GM19239 (cell line): ENCODE results near the gene ZNF280A.
"Not testable (repeated sequence)": the region's sequence is repeated elsewhere in the genome, so short reads cannot be mapped to it uniquely, and the experiment has no call there.

ENCODE experiments used
- DNase-seq: peaks from one replicate; pipeline ENCODE4 v3.0.0; 2011; ENCODE audit warnings: low spot score; ENCODE audit not compliant: insufficient read length
- FAIRE-seq: peaks from 2 replicates; lab custom pipeline; 2011; peaks lifted over from hg19 to GRCh38; lab: Jason Lieb, UNC

Gene ZNF280A

DNA sequence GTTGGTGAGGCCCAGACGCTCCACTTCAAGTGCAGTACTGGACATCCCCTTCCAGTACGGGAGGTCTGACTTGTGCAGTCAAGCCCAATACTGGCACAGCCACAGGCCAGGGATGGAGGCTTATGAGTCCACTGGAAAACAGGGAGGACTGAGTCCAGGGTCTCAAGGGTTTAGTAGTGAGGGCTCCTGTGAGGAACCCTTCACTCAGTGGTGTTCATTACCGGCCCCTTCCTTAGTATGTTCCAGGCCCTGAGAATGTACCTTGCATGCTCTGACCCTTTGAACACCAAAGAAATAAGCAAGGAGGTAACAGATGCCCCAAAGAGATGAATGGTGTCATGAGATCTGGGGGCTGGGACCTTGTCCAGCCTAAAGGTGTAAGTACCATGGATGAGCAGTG lies 27.2 kb upstream of the ZNF280A start:
- no peak for FAIRE-seq

GRCh38 chr22:22546490-22546889 lies 26.4 kb upstream of the ZNF280A start:
- no peak for DNase-seq
- FAIRE-seq, result no peak

More for the DNA sequence above, 27.2 kb upstream of the ZNF280A start:
- DNase-seq, result no peak

DNA sequence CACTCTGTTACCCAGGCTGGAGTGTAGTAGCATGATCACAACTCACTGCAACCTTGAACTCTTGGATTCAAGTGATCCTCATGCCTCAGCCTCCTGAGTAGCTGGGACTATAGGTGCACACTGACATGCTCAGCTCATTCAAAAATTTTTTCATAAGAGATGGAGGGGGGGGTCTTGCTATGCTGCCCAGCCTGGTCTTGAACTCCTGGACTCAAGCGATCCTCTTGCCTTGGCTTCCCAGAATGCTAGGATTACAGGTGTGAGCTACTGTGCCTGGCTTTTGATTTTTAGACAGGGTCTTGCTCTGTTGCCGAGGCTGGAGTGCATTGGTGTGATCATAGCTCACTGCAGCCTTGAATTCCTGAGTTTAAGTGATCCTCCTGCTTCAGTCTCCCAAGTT lies 25.0 kb upstream of the ZNF280A start:
- FAIRE-seq (no peak), DNase-seq (no peak)

DNA sequence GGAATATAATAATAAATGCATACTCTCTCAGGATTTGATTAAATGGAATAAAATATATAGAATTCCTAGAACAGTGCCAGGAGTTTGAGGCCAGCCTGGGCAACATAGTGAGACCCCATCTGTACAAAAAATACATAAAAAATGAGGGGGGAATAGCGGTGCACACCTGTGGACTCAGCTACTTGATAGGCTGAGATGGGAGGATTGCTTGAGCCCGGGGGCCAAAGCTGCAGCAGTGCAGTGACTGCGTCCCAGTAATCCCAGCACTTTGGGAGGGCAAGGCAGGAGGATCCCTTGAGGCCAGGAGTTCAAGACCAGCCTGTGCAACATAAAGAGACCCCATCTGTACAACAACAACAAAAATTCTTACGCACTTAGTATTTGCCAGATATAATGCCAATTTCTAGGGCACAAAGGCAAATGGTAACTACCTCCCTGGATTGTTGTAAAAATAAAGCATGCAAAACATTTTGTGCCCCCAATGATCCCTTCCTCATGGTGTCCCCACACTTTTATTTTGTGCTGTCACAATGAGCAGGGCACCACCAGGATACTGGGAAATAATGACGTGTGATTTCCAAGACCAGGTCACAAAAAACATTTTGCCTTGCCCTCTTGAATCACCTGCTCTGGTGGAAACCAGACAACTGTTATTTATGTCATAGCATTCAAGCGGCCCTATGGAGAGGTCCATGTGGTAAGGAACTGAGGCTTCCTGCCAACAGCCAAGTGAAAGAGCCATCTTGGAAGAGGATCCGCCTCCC lies 18.3 kb upstream of the ZNF280A start:
- no peak for FAIRE-seq
- no peak for DNase-seq

- FAIRE-seq, result no peak
- DNase-seq, result no peak
Observed at GRCh38 chr22:22536916-22537315, 16.8 kb upstream of the ZNF280A start.

GRCh38 chr22:22536515-22536914 lies 16.4 kb upstream of the ZNF280A start:
- DNase-seq (no peak), FAIRE-seq (no peak)

DNA sequence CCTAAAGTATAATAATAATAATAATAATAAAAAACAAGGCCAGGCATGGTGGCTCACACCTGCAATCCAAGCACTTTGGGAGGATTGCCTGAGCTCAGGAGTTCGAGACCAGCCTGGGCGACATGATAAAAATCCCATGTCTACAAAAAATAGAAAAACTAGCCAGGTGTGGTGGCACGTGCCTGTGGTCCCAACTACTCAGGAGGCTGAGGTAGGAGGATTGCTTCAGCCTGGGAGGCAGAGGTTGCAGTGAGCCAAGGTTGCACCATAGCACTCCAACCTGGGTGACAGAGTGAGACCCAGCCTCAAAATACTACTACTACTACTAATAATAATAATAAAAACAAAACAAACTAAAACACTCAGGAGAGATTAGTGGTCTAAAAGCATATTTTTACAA lies 15.6 kb upstream of the ZNF280A start:
- no peak for DNase-seq
- no peak for FAIRE-seq

DNA sequence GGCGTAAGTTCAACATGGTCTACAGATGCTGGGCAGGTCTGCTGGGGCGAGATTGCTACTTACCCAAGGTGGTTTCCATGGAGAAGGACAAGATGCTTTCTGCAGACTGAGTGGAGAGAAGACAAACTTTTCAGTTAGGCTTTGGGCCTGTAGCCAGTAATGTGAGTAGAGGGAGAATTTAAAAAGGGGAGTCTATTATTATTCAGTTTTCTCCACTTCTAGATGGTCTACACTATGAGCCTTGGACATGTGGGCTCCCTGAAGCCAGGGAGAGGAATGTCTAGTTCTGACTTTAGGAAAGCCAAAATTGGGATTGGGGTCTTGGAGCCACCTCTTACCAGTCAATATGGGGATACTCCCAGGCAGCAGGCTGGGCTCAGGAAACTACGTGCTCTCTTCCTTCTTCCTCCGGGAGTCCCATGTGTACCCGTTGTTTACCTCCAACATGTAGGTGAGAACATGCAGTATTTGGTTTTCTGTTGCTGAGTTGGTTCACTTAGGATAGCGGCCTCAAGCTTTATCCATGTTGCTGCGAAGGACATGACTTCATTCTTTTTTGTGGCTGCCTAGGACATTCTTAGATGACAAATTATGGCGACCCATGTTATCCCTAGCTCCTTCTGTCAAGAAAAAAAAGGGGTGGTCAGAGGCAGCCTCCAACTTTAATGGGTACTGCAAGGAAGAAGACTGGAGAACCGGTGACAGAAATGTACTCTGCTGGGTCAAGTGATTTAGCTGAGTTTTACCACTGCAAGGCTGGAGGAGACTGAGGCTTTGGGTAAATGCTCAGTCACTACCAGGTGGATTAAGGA lies 14.7 kb upstream of the ZNF280A start:
- DNase-seq (no peak), FAIRE-seq (no peak)

DNA sequence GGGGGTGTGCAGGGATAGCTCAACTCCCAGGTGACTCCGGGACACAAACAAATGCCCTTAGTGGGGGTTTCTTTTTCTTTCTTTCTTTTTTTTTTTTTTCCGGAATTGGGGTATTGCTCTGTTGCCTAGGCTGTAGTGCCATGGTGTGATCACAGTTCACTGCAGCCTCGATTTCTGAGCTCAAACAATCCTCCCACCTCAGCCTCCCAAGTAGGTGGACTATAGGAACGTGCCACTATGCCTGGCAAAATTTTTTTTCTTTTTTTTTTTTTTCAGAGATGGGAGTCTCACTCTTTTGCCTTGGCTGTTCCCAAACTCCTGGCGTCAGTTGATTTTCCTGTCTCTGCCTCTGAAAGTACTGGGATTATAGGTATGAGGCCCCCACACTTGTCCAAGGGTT lies 13.8 kb upstream of the ZNF280A start:
- FAIRE-seq, result no peak
- DNase-seq, result no peak

- DNase-seq (no peak), FAIRE-seq (no peak)
Observed at GRCh38 chr22:22533417-22533816, 13.3 kb upstream of the ZNF280A start.

DNA sequence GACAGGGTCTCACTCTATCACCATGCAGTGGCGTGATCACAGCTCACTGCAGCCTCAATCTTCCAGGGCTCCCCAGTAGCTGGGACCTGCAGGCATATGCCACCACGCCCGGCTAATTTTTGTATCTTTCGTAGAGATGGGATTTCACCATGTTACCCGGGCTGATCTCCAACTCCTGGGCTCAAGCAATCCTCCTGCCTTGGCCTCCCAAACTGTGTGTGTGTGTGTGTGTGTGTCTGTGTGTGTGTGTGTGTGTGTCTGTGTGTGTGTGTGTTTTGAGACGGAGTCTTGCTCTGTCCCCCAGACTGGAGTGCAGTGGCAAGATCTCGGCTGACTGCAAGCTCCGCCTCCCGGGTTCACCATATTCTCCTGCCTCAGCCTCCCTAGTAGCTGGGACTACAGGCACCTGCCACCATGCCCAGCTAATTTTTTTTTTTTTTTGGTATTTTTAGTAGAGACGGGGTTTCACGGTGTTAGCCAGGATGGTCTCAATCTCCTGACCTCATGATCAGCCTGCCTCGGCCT lies 12.5 kb upstream of the ZNF280A start:
- not testable (repeated sequence) for FAIRE-seq, DNase-seq

- DNase-seq (no peak), FAIRE-seq (no peak)
Observed at GRCh38 chr22:22531770-22532546, 11.9 kb upstream of the ZNF280A start.

- FAIRE-seq (no peak), DNase-seq (no peak)
Observed at GRCh38 chr22:22528780-22529179, 8.7 kb upstream of the ZNF280A start.

GRCh38 chr22:22527312-22527711 lies 7.2 kb upstream of the ZNF280A start:
- FAIRE-seq, result no peak
- no peak for DNase-seq

DNA sequence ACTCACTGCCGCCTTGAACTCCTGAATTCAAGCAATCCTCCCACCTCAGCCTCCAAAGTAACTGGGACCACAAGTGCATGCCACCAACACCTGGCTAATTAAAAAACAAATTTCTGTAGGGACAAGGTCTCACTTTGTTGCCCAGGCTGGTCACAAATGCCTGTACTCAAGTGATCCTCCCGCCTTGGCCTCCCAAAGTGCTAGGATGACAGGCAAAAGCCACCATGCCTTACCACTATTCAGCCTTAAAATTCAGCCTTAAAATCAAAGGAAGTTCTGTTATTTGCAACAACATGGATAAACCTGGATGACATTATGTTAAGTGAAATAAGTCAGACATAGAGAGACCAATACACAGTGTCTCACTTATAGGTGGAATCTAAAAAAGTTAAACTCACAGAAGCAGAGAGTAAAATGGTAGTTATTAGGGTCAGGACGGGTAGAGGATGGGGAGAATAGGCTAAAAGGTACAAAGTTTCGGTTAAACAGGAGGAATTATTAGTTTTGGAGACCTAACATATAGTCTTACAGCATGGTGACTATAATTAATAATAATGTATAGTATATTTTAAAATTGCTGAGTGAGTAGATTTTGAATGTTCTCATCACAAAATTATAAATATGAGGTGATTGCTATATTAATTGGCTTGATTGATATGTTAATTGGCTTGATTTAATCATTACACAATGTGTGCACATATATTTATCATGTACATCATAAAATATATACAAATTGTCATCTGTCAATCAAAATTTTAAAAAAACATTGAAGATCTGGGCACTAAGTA lies 6.2 kb upstream of the ZNF280A start:
- no peak for FAIRE-seq
- DNase-seq, result no peak

GRCh38 chr22:22523494-22523893 lies 3.4 kb upstream of the ZNF280A start:
- DNase-seq (no peak), FAIRE-seq (no peak)

- DNase-seq, result no peak
- no peak for FAIRE-seq
Observed at GRCh38 chr22:22521631-22522030, 1.6 kb upstream of the ZNF280A start.

DNA sequence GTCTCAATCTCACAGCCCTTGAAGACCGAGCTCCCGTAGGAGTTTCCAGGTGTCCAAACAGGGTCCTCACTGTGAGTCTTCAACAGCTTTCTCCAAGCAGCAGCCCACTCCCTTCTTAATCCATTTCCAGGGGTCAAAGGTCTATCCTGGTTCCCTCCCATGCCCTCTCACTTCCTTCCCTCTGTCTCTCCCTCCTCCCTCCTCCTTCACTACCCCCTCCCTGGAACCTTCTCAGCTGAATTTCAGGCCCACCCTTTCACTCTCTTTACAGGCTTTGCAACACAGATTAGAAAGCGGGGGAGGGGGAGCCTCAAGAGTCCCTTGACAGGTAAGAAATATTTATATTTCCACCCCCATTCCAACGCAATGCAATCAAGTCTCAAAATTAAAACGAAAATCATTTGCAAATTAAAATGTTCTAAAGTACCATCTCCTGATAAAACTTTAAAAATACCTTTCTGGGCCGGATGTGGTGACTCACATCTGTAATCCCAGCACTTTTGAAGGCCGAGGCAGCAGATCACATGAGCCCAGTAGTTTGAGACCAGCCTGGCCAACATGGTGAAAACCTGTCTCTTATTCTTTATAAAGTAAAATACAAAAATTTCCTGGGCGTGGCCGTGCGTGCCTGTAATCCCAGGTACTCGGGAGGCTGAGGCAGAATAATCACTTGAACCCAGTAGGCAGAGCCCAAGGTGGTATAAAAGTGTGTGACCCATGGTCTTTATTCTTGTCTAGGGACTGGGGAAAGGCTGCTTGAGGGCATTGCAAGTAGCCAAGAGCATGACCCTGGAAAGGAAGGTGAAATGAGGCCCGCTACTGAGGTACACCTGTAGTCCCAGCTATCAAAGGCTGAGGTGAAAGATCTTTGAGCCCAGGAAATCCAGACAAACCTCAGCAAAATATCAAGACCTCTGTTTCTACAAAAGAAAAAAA lies 865 bp upstream of the ZNF280A start:
- FAIRE-seq (no peak), DNase-seq (no peak)

GRCh38 chr22:22519591-22519990 lies 479 bp downstream of the ZNF280A start:
- FAIRE-seq (no peak), DNase-seq (no peak)
